Measurements from ENCODE around the gene GALNT2.

Gene GALNT2

DNA sequence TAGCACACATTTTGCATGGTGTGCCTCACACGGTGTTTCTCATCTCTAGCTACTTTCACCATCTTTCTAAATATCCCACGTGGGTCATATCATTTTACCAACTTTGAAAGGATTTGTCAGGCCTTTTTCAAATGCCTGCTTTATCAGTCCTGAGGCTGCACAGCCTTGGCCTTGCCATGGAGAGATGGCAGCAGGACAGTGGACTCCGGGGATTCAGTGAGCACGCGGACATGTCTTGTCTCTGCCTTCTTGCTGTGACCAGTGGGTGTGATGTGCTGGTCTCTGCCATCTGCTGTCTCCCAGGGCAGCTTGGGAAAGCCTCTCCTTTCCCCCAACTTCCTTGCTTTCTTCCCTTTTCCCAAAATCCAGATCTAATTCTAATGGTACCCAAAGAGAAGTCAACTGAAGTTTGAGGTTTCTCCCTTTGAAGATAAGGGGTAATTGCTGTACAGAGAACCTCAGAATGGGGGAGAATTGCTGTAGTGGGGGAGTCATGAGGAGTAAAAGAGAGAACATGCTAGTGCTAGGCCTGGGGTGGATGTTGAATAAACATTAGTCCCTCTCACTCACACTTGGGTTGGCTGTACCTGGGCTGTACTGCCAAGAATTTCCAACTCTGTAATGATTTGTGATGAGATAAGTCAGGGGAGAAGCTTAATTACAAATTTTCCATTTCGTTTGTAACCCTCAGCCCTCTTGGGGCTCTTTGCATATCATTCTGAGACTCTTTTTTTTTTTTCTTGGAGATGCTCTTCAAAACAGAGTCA is 99.5 kb downstream of the GALNT2 start:
- H3K36me3 ChIP-seq (ENCODE audit: insufficient read depth, low read depth, low read length), result no peaks in the 10 kb centered on the region
- H3K27me3 ChIP-seq (ENCODE audit: insufficient read depth, low read length), result no peaks in the 10 kb centered on the region
- H3K27ac ChIP-seq (ENCODE audit: low read length), result no peak overlapping the region
- no peak overlapping the region for H3K9ac ChIP-seq (ENCODE audit: low read depth, low read length)
- H3K4me3 ChIP-seq (ENCODE audit: low read length), result no peak overlapping the region
- H3K4me1 ChIP-seq (ENCODE audit: insufficient read depth, low read length), result peaks cover 14% of the 10 kb centered on the region
- no peaks in the 10 kb centered on the region; the same call in 1 of the 2 replicates for H3K9me3 ChIP-seq (ENCODE audit: insufficient read depth, low read depth, low read length)

DNA sequence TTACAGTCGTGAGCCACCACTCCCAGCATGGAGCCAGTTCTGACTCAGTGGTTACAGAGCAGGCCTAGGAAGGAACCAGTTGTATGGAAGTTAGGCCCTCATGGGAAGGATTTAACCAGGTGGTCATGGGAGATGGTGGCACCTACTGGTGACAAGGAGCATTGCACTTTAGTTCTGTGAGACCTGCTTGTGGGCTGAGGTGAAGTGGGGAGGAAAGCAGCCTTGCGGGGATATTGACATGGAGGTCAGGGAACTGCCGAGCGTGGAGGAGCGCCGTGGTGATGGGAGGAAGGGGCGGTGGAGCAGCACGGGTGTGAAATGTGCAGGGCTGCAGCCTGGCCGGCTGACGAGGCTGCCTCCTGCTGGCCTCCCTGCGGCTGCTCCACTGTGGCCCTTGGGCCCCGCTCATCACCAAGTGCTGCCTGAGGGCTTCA is 100.4 kb downstream of the GALNT2 start:
- H3K9me3 ChIP-seq (ENCODE audit: insufficient read depth, low read depth, low read length), result no peaks in the 10 kb centered on the region; the same call in 1 of the 2 replicates
- no peaks in the 10 kb centered on the region for H3K36me3 ChIP-seq (ENCODE audit: insufficient read depth, low read depth, low read length)
- no peak overlapping the region for H3K9ac ChIP-seq (ENCODE audit: low read depth, low read length)
- peaks cover 14% of the 10 kb centered on the region for H3K4me1 ChIP-seq (ENCODE audit: insufficient read depth, low read length)
- H3K27me3 ChIP-seq (ENCODE audit: insufficient read depth, low read length), result no peaks in the 10 kb centered on the region
- no peak overlapping the region for H3K27ac ChIP-seq (ENCODE audit: low read length)
- no peak overlapping the region for H3K4me3 ChIP-seq (ENCODE audit: low read length)

DNA sequence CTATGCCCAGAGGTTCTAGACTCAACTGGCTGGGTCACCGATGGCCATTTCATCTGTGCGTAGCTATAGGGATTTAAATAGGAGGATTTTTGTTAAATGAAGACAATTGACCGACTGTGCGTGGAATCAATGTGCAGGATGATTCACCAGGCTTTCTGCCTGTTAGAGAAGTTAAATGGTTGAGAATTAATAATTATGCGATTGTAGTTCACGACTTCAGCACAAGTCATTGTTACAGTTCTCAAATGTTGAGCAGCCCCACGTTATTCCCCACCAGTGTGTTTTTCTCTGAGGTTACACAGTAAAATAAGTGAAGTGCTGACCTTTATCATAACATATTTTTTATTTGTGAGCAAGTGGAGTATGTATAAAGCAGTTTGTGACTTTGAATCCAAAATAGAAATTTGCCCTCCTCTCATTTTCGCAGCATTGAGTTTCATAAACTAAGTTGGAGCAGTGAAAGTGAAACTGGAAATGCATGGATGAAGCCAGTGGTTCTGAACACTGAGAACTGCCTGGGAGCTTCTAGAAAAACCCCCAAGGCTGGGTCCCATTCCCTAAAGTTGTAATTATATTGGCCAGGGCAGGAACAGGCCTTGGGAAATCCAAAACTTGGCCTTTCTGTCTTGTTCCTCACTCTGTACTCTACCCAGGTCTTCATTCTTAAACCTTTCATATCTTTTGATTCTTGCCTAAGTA is 102.6 kb downstream of the GALNT2 start:
- Histone ChIP-seq H3K9ac (ENCODE audit: low read depth, low read length) (no peak overlapping the region), H3K4me3 (ENCODE audit: low read length) (no peak overlapping the region), H3K27me3 (ENCODE audit: insufficient read depth, low read length) (no peaks in the 10 kb centered on the region), H3K9me3 (ENCODE audit: insufficient read depth, low read depth, low read length) (no peaks in the 10 kb centered on the region; the same call in 1 of the 2 replicates), H3K36me3 (ENCODE audit: insufficient read depth, low read depth, low read length) (no peaks in the 10 kb centered on the region), H3K27ac (ENCODE audit: low read length) (no peak overlapping the region), H3K4me1 (ENCODE audit: insufficient read depth, low read length) (peaks cover 14% of the 10 kb centered on the region)

DNA sequence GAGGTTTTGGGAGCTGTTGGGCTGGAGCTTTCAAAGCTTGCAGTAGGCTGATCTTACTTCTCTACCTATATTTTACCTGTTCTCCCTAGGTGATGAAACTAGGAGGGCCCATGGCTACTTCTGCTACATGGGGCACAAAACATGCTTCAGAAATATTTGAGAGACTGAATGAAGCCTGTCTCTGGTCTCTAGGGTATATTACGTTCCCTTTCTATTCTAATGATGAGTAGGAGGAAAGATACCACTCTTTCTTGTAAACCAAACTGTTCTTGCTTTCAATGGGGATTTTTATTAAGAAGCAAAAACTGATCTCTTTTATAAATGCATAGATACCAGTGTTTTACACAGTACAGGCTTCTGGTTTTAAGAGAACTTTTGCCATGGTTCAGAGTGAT is 103.1 kb downstream of the GALNT2 start:
- no peak overlapping the region for H3K9ac ChIP-seq (ENCODE audit: low read depth, low read length)
- H3K27ac ChIP-seq (ENCODE audit: low read length), result no peak overlapping the region
- H3K4me3 ChIP-seq (ENCODE audit: low read length), result no peak overlapping the region
- no peaks in the 10 kb centered on the region for H3K27me3 ChIP-seq (ENCODE audit: insufficient read depth, low read length)
- H3K9me3 ChIP-seq (ENCODE audit: insufficient read depth, low read depth, low read length), result no peaks in the 10 kb centered on the region; the same call in 1 of the 2 replicates
- H3K36me3 ChIP-seq (ENCODE audit: insufficient read depth, low read depth, low read length), result no peaks in the 10 kb centered on the region
- peaks cover 18% of the 10 kb centered on the region for H3K4me1 ChIP-seq (ENCODE audit: insufficient read depth, low read length)

DNA sequence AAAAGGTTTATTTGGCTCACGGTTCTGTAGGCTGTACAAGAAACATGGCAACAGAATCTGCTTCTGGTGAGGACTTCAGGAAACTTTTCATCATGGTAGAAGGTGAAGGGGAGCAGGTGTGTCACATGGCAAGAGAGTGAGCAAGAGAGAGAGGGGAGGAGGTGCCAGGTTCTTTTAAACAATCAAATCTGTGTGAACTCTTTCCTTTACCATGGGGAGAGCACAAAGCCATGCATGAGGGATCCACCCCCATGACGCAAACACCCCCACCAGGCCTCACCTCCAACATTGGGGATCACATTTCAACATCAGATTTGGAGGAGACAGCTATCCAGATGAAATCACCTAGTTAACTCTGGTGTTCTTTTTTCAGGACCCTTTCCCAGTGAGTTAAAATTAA is 103.6 kb downstream of the GALNT2 start:
- Histone ChIP-seq H3K27me3 (ENCODE audit: insufficient read depth, low read length) (no peaks in the 10 kb centered on the region), H3K27ac (ENCODE audit: low read length) (no peak overlapping the region), H3K4me3 (ENCODE audit: low read length) (no peak overlapping the region), H3K4me1 (ENCODE audit: insufficient read depth, low read length) (peaks cover 20% of the 10 kb centered on the region), H3K9me3 (ENCODE audit: insufficient read depth, low read depth, low read length) (no peaks in the 10 kb centered on the region; the same call in 1 of the 2 replicates), H3K9ac (ENCODE audit: low read depth, low read length) (peak overlapping the region; percentile 24; the same call in 1 of the 2 replicates), H3K36me3 (ENCODE audit: insufficient read depth, low read depth, low read length) (no peaks in the 10 kb centered on the region)

DNA sequence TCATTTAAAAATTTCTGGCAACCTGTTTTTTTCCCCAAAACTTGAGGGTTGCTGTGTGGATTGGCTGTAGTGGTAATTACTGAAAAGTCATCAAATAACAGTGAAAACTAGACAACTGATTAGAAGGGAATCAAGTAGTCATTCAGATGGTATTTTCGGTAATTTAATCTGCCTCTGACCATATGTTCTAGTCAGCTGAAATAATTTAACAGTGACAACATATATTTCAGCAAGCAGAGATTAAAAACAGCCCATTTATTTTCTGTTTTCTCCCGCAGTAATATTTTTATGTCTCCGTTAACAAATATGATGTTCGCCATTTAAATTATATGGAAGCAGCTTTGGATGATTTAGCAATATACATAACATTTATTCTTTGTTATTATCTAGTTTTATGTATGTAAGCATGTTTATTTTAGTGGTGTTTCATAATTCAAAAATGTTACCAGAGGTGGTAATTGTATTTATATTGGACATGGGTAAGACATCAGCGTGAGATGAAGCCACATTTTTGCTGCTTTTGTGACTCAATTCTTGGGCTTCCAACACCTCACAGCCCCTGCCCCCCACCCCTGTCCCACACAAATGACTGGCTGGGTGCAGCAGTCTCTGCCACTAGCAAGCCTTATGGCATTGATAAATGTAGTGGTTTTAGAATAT is 104.4 kb downstream of the GALNT2 start:
- Histone ChIP-seq H3K4me1 (ENCODE audit: insufficient read depth, low read length) (peaks cover 25% of the 10 kb centered on the region), H3K27ac (ENCODE audit: low read length) (no peak overlapping the region), H3K4me3 (ENCODE audit: low read length) (no peak overlapping the region)

DNA sequence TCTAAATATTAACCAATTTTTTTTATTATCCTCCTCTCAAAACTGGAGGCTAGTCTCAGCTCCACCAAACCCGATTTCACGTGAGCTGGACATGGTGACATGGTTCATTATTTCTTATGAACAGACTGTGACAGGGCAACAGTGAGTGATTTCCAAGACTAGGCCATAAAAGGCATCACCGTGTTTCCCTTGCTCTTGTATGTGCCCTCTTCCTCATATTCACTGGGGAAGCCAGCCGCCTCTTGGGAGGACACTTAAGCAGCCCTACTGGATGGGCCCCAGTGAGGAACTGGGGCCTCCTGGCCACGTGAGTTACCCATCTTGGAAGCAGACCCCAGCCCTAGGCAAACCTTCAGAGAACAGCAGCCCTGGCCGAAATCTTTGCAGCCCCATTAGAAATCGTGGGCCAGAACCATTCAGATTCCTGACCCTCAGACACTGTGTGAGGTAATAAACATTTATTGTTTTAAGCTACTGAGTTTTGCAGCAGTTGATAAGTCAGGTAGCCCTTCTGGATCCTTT is 105.0 kb downstream of the GALNT2 start:
- Histone ChIP-seq H3K9me3 (ENCODE audit: insufficient read depth, low read depth, low read length) (no peaks in the 10 kb centered on the region; the same call in 1 of the 2 replicates), H3K36me3 (ENCODE audit: insufficient read depth, low read depth, low read length) (no peaks in the 10 kb centered on the region), H3K27ac (ENCODE audit: low read length) (no peak overlapping the region), H3K4me3 (ENCODE audit: low read length) (no peak overlapping the region), H3K4me1 (ENCODE audit: insufficient read depth, low read length) (peaks cover 31% of the 10 kb centered on the region), H3K27me3 (ENCODE audit: insufficient read depth, low read length) (no peaks in the 10 kb centered on the region), H3K9ac (ENCODE audit: low read depth, low read length) (no peak overlapping the region)

More for the DNA sequence above, 104.4 kb downstream of the GALNT2 start:
- no peaks in the 10 kb centered on the region; the same call in 1 of the 2 replicates for H3K9me3 ChIP-seq (ENCODE audit: insufficient read depth, low read depth, low read length)
- no peaks in the 10 kb centered on the region for H3K27me3 ChIP-seq (ENCODE audit: insufficient read depth, low read length)
- H3K9ac ChIP-seq (ENCODE audit: low read depth, low read length), result no peak overlapping the region; the same call in 1 of the 2 replicates
- no peaks in the 10 kb centered on the region for H3K36me3 ChIP-seq (ENCODE audit: insufficient read depth, low read depth, low read length)

DNA sequence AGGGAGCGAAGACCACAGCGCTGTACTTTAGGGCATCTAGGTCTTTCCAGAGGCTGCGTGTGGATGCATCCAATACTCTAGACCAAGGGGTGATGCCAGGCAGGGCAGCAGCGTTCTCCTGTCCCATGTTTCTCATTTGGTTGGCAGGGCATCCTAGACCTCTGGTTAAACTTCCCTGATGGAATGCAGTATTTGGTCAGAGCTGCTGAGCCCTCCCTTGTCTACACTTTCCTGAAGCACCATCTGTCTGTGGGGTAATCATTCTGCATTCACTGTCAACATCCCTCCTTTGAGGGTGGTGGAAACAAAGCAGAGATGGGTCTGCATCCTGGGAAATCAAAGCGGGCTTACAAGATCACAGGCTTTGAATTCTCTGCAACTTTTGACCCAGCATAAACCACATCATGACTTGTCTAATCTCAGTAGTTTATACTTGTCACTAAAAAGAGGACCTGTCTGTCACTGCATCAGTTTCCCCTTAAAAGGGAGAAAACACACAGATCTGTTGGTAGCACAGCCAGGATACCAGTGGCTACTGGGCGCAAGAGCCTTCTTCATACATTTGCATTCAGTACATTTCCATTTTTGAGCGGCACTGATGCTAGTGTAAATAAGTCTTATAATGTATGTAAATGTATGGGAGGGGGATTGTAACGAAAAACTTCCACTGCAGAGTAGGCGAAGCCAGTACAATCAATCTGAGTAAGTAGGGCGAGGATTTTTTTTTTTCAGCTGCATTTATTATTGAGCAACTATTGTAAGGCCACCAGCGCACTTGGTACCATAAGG is 106.3 kb downstream of the GALNT2 start:
- H3K27ac ChIP-seq (ENCODE audit: low read length), result no peak overlapping the region
- H3K27me3 ChIP-seq (ENCODE audit: insufficient read depth, low read length), result no peaks in the 10 kb centered on the region
- H3K4me1 ChIP-seq (ENCODE audit: insufficient read depth, low read length), result peaks cover 36% of the 10 kb centered on the region
- H3K9ac ChIP-seq (ENCODE audit: low read depth, low read length), result no peak overlapping the region
- 0 out of 2 replicates have a peak, but pooled peaks cover 4% of the 10 kb centered on the region for H3K36me3 ChIP-seq (ENCODE audit: insufficient read depth, low read depth, low read length)
- no peak overlapping the region for H3K4me3 ChIP-seq (ENCODE audit: low read length)
- no peaks in the 10 kb centered on the region for H3K9me3 ChIP-seq (ENCODE audit: insufficient read depth, low read depth, low read length)

DNA sequence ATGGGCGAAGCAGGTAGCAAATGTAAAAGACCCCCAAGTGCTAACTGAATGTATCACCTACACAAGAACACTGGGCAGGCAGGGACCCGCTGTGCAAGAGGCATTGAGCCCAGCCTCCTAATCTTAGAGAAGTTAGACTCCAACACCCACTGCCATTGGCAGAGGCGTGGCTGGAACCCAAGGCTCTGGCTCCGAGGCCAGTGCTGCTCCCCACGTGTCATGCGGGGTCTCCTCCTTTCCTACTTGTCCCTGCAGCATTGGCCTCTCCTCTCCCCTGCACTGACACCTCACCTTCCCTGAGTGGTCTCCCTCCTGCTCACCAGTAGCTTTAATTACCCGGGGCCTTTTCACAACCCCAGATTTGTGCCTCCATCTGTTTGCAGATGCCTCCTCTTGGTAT is 107.0 kb downstream of the GALNT2 start:
- no peak overlapping the region for H3K27ac ChIP-seq (ENCODE audit: low read length)
- peaks cover 36% of the 10 kb centered on the region for H3K4me1 ChIP-seq (ENCODE audit: insufficient read depth, low read length)
- no peak overlapping the region for H3K9ac ChIP-seq (ENCODE audit: low read depth, low read length)
- H3K9me3 ChIP-seq (ENCODE audit: insufficient read depth, low read depth, low read length), result no peaks in the 10 kb centered on the region
- no peak overlapping the region for H3K4me3 ChIP-seq (ENCODE audit: low read length)
- no peaks in the 10 kb centered on the region for H3K27me3 ChIP-seq (ENCODE audit: insufficient read depth, low read length)
- peaks cover 7% of the 10 kb centered on the region; the same call in 1 of the 2 replicates for H3K36me3 ChIP-seq (ENCODE audit: insufficient read depth, low read depth, low read length)

DNA sequence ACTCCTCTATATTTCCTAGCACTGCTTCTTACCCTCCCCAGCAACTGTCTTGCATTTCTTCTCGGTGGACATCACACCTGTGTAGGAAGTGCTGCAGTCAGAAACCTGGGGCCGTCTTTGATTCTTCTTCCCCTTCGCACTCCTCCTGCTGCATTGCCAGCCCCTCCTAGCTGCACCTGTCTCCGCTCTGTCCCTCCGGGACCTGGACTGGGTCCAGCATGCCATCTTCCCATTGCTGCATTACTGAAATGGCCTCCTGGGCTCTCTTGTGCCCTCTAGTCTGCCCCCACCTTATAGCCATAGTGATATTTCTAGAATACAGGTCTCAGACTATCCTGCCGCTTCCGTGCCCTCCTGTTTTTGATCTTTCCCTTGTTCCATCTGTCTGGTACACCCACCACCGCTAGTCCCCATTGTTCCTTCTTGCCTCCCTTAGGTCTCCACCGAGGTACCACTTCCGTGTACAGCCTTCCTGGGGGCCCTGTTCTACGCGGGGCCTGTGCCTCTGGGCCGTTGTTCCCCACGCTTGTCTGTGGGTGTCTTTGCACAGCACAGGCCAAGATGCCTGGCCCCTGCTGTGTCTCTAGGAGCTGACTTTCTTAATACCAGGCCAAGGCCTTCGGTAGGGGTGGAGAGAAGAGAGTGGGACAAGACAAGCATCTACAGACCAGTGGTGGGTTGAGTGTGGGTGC is 107.6 kb downstream of the GALNT2 start:
- peaks cover 7% of the 10 kb centered on the region; the same call in 1 of the 2 replicates for H3K36me3 ChIP-seq (ENCODE audit: insufficient read depth, low read depth, low read length)
- H3K4me3 ChIP-seq (ENCODE audit: low read length), result no peak overlapping the region
- H3K27me3 ChIP-seq (ENCODE audit: insufficient read depth, low read length), result no peaks in the 10 kb centered on the region
- H3K27ac ChIP-seq (ENCODE audit: low read length), result no peak overlapping the region
- H3K9me3 ChIP-seq (ENCODE audit: insufficient read depth, low read depth, low read length), result no peaks in the 10 kb centered on the region
- H3K4me1 ChIP-seq (ENCODE audit: insufficient read depth, low read length), result peaks cover 36% of the 10 kb centered on the region
- H3K9ac ChIP-seq (ENCODE audit: low read depth, low read length), result no peak overlapping the region

Data from iPS-20b (cell line).